Cerebellar nuclear complex (tissue), 1 donor: Measurements from ENCODE around the gene MADCAM1.

Experiments used
- DNase-seq, 2 experiments: peaks; one replicate each; lab custom pipeline; 2025; lab: John Stamatoyannopoulos, UW

The MADCAM1 gene

DNA sequence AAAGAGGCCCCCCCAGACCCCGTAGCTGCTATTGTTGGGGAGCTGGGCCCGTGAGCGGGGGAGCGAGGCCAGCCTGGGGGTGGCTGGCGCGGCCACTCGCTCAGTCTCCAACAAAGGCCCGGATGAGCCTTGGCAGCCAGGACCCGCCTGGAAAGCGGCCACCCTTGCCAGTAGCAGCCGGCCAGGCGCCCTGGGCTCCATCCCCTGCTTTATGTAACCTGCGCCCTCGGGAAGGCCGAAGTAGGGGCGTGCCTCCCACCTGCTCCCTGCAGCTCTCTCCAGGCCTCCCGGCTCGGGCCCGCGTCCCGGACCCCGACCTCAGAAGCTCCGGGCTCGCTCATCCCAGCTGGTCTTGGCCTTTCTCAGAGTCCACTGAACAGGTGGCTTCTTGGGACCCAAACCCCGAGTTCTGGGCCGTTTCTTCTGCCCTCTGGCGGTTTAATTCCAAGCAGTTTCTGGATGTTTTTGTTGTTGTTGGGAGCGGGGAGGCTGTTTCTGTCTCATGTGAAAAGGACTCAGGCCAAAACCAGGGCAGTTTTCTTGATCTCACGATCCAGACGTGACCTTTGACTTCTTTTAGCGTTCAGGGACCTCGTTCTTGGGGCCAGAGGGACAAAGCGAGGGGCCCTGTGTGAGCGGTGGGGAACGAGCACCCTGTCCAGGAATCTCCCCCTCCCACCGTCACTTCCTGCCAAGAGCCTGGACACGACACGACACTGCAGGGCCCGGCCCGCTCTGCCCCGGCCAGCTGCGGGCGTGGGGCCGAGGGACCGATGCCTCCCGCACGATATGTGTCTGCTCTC is 36.5 kb downstream of the MADCAM1 start:
- peak in 1 of 2 experiments; percentile 74 for DNase-seq

DNA sequence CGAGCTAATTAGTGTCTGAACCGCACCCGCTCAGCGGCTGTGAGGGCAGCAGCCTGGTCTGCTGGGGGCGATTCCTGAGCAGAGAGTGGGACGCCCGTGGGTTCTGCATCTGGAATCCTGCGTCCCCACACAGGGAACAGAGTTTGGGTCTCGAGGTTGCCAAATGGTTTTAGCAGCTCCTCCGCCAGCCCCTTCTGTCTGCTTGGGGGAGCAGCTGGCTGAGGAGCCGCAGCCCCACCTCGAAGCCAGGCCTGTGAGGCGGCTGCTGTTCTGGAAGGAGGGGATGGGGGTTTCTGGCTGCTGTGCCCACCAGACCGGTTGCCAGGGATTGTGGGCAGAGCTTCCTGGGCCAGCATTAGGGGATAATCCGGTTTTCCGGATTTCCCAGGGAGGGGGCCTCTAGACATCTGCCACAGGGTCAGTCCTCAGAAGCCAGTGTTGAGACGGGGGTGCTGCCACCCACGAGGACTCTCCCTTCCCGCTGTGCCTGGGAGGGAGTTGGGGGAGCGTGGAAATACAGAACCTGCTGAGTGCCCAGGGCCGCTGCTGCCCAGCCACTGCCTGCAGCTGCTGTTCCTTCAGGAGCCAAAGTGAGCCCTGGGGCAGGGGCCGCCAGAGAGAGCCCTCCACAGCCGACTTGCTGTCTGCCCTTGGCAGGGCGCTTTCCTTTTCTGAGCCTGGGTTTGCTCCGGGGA is 37.2 kb downstream of the MADCAM1 start:
- no peak for DNase-seq

- no peak for DNase-seq
These were observed 37.8 kb downstream of the MADCAM1 start for GRCh38 chr19:534088-534487.

DNA sequence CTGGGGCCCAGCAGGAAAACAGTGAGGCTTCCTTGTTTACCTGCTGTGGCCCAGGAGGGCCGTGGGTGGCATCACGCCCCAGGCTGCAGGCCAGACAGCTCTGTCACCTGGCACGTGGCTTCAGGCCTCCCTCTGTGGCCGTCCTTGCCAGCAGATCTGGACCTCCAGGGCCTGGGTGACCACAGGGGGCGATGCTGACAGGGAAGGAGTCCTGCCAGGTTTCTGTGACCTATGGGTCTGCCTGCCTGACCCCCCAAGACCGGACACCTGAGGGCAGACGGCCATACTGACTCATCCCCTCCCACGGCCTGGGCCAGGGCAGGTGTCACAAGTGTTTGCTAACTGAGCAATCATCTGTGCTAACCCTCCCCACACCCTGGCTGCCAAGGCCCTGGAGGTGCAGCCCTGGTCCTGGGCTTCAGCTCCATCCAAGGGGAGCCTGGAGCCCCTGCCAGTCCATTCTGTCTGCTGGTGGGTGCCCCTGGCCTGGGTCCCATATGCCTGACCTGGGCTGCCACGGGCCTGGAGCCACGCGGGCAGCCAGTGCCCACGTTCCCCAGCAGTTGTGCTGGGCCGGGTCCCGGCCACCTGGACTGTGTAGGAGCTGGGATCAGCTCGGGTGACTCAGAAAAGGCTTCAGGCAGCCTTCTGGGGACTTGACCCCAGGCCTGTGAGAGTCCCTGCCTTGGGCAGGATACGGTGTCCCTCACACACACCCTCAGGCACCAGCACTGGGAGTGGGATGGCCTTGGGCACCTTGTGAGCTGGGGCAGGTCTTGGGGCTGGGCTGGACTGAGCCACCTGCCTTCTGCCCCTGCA is 38.9 kb downstream of the MADCAM1 start:
- no peak for DNase-seq

DNA sequence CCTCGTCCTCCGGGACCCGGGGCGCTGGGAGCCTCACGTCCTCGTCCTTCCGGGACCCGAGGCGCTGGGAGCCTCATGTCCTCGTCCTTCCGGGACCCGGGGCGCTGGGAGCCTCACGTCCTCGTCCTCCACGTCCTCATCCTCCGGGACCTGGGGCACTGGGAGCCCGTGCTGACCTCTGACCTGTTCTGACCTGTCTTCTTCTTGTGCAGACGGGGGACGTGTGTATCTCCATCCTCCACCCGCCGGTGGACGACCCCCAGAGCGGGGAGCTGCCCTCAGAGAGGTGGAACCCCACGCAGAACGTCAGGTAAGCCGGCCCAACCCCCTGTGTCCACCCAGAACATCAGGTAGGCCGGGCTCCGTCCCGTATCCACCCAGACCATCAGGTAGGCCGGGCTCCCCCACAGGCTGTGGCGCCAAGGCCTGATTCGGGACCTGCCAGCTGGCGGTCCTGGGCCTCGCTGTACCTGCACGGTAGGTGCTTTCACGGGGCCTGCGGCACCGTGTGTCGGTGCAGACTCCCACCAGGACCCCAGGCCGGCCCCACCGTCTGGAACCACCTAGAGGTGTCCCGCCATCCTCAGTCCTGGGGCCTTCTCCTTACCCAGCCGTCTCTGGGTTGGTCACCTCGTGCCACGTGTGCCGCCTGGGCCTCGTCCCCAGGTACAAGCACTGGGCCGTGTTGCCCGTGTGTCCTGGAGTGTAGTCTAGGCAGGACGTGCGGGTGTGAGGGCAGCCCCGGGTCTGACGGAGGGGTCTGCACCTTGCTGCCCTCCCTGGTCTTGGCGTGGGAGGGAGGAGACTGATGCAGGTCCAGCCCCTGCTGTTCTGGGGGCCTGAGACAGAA is 40.0 kb downstream of the MADCAM1 start:
- no peak for DNase-seq

DNA sequence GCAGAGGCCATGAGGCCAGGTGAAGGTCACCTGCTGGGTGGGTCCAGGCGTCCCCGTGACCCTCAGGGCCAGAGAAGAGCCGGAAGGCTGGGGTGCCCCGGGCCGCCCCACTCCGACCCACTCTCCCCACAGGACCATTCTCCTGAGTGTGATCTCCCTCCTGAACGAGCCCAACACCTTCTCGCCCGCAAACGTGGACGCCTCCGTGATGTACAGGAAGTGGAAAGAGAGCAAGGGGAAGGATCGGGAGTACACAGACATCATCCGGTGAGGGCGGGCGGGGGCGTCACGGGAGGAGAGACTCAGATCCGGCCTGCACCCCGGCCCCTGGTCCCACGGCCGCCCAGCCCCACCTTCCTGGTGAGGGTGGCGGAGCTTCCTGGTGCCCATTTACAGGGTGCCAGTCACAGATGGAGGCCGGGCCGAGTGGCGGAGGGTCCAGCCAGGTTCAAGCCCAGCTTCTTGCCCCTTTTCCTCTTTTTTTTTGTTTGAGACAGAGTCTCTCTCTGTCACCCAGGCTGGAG is 40.7 kb downstream of the MADCAM1 start:
- DNase-seq = no peak

DNA sequence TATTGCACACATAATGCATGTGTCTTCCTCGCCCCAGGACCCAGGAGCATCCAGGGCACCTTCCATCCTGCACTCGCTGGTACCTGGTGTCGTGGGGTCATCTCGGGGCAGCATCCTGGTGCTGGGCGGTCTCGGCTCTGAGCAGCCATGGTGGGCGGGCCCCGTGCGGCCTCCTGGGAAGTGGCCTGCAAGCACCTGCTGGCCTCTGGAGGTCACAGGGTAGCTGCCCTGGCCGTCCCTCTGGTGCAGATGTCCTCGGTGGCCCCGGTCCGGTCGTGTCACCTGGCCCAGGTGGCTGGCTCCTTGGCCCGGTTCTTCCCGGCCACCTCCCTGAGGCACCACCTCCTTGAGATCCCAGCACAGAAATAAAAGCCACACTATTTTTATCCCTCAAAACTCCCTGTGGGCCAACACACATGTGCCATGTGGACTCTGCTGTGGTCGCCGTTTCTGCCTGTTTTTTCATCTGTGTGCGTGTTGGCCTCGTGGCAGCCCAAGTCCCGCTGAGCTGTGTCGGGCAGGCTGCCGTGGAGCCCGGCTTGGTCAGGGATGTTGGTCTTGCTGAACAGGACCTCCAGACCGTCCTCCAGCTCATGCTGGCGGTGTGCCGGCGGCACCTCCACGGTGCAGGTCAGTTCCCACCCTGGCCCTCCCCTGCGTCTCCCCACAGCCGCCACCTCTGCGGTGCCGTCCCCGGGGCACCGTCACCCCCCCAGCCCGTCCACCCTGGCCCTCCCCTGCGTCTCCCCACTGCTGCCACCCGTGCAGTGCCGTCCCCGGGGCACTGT is 42.5 kb downstream of the MADCAM1 start:
- DNase-seq = no peak

- no peak for DNase-seq
These were observed 43.2 kb downstream of the MADCAM1 start for GRCh38 chr19:539429-540030.

DNA sequence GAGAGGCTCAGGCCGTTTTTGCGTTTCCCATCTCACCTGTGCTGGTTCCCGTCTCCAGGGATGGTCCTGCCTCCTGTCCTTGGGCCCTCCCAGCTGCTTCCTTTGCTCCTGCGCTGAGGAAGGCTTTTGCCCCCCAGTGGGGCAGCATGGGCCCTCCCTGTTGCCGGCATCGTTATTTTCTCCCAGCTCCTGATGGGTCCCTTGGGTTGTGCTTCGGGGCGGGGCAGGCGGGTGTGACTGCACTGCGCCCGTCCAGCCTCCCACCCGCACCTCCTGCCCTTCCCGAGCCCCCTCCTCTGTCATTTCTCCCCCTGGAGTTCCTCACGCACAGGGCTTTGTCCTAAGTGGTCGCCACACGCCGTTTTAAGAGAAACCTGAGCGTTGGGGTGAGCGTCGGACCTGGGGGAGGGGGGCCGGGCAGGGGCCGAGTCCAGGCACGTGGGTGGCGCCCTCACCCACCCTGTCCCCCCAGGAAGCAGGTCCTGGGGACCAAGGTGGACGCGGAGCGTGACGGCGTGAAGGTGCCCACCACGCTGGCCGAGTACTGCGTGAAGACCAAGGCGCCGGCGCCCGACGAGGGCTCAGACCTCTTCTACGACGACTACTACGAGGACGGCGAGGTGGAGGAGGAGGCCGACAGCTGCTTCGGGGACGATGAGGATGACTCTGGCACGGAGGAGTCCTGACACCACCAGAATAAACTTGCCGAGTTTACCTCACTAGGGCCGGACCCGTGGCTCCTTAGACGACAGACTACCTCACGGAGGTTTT is 44.8 kb downstream of the MADCAM1 start:
- DNase-seq = no peak

GRCh38 chr19:541699-542098 is 45.4 kb downstream of the MADCAM1 start:
- no peak for DNase-seq

GRCh38 chr19:542173-542866 is 46.0 kb downstream of the MADCAM1 start:
- DNase-seq = no peak

GRCh38 chr19:543910-544608 is 47.8 kb downstream of the MADCAM1 start, which contains the start of gene GZMM:
TSS of gene GZMM (plus strand) at chr19:544053. CDS start at chr19:544072, 19 bp downstream.
- DNase-seq = no peak

DNA sequence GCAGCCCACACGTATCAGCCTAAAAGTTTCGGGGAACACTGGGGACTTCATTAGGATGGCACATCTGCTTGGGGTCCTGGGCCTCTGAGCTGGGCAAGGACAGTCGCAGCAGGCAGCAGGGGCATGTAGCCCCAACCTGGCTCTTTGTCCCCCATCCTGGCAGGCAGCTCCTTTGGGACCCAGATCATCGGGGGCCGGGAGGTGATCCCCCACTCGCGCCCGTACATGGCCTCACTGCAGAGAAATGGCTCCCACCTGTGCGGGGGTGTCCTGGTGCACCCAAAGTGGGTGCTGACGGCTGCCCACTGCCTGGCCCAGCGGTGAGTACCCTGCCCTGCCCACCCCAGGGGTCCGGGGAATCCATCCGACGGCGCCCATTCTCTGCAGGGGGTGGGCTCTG is 50.8 kb downstream of the MADCAM1 start:
- no peak for DNase-seq

DNA sequence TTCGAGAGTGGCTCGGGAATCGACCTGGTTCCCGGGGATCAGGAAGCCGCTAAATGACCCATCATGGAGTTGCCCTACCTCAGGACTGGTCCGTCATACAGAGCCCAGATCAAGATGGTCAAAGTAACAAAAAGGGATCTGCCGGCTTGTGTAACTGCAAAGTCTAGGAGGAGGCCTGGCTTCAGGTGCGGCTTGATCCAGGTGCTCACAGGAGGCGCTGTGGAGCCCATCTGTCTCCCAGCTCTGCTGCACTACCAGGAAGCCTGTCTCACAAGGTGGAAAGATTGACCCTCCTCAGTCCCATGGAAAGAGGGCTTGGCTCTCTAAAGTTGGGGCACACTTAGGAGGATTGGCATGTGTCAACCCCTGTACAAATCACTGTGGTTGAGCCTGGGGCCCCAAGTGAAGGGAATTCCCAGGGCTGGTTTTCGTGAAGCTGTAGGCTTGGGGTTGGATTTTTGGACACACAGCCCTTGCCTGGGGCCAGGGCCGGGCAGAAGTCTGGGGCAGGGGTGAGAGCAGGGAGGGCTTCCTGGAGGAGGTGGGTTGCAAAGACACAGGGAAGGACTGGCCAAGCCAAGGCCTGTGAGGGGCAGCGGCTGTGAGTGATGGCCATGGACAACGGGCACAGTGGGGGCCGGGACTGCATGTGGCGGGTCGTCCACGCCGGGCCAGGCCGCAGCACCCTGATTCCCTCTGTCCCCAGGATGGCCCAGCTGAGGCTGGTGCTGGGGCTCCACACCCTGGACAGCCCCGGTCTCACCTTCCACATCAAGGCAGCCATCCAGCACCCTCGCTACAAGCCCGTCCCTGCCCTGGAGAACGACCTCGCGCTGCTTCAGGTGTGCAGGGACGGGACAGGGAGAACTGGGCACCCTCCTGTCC is 51.8 kb downstream of the MADCAM1 start:
- no peak for DNase-seq

GRCh38 chr19:548886-549830 is 52.9 kb downstream of the MADCAM1 start:
- DNase-seq = no peak

- no peak for DNase-seq
These were observed 58.5 kb downstream of the MADCAM1 start for GRCh38 chr19:554817-555216.
